Stimulated activated CD4-positive, alpha-beta T cell treated with anti-CD3 and anti-CD28 coated beads, Interleukin-1b, Interleukin-23, amount 100 ng/mL, for 24 hours (primary cell): Measurements from ENCODE around the gene FBLN2.
"Not testable (repeated sequence)": the region's sequence is repeated elsewhere in the genome, so short reads cannot be mapped to it uniquely, and the experiment has no call there.

ENCODE experiments used
- DNase-seq, 4 experiments: peaks; one replicate each; pipeline ENCODE4 v3.0.0-alpha.2; 2020; ENCODE audit warnings: low read depth in 4 of 4, low spot score in 1 of 4

Gene FBLN2

DNA sequence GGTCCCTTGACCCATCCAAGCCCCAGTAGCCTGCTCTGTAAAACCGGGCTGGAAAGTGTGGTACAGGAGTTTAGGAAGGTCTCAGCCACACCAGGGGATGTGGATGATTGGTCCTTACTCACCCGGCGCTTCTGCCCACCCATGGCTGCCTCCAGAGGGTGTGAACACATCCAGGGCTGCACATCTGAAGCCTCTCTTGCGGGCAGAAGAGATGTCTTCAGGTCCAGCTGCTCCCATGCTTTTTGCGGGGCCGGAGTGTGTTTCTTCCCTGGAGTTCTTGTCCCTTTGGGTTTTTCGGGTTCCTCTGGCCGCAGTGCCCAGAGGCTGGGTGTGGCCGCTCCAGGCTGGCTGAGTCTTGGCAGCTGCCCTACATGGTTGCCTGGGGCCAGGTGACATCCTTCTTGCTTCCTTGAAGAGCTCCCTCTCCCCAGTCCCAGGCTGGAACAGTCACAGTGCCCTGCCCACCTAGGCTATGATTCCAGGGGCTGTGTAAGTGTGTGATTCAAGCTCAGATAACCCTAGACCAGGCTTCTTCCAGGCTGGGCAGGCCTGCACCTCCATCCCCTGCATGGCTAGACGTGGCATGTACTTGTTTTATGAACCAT, 34.9 kb upstream of the FBLN2 start:
- DNase-seq: no peak

- DNase-seq: no peak
Observed at GRCh38 chr3:13514639-13515435, 34.1 kb upstream of the FBLN2 start.

DNA sequence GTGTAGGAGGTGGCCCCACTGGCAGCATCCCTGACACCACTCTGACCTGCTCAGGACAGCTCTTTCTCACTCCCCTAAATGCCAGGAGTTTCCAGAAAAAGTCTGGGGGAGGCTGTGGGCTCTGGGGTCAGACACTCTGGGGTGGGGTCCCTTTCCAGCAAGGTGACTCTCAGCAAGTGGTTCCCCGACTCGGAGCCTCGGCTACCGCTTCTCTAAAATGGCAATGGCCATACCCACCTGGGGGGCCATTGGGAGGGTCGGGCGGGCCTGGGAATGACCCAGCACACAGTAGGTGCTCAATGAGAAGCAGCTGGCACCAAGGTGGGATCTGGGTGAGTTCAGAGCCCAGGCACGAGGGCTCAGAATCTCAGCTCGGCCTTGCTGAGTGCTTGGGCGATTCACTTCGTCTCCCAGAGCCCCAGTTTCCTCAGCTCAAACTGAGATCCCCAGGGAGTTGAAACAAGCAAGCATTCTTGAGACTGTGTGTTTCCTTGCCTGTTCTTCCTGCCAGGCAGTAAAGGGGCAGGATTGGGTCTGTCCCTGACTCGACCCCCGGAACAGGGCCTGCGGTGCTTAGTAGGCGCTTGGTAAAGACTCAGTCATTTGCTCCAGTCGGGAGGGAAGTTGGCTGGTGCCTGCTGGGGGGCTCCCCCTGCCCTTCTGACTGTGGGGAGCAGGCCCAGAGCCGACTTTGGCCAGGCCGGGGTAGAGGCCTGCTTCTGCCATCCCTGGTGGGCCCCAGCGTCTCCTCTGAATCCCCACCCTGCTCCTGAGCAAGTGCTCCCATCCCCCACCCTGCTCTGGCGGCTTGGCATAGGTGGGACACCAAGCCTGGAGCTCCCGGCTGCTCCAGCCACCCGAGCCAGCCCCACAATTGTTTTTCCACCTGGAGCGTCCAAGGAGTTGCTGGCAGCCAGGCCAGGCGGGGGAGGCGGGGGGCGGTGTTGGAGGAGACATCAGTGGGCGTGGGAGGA, 32.9 kb upstream of the FBLN2 start:
- no peak for DNase-seq

GRCh38 chr3:13516760-13517135, 32.2 kb upstream of the FBLN2 start:
- no peak for DNase-seq

DNA sequence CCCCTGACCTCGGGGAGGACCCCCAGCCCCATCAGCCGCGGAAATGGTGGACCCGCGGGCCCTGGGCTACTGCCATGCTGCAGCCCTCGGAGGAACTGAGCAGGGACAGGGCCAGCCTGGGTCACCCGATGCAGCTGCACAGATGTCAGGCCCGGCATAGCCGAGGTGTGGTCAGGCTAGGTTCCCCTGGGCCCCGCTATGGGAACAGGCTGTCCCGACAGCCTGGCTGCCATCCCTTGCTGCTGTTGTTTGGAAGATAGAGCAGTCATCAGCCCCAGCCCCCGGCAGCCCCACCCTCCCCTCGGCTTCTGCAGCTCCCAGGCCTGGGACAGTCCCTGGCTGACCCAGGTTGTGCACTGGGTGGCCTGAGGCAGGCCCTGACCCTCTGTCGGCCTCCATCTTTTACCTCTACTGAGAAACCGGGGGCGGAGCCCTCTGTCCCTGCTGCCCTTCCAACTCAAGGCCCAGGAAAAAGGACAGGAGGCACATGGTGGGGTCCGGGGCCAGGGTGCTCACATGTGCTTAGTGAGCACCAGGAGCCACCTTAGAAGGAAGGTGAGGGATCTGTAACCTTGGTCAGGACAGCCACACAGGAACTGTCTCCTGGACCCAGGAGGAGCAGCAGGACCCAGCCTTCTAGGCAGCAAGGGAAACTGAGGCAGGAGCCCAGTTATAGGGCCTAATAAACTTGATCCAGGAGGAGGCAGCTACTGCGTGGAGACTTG, 31.5 kb upstream of the FBLN2 start:
- DNase-seq: no peak

DNA sequence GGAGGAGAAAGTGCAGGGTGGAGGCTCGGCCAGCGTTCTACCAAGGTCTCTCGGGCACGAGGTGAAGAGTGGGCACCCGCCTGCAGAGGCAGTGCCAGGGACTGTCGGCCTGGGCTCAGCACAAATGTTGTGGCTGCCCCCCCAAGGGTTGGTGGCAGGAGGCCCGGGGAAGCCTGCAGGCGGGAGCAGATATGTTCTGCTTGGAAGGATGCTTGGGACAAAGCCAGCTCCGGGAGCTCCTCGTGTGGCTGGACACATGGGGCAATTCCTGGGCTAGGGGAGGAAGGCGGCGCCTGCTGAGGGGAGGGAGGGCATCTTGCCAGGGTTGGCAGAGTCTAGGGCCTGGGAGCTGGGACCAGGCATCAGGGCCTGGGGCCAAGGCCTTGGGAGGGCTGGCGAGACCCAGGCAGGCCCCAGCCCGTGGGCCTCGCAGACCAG, 30.4 kb upstream of the FBLN2 start:
- no peak for DNase-seq

DNA sequence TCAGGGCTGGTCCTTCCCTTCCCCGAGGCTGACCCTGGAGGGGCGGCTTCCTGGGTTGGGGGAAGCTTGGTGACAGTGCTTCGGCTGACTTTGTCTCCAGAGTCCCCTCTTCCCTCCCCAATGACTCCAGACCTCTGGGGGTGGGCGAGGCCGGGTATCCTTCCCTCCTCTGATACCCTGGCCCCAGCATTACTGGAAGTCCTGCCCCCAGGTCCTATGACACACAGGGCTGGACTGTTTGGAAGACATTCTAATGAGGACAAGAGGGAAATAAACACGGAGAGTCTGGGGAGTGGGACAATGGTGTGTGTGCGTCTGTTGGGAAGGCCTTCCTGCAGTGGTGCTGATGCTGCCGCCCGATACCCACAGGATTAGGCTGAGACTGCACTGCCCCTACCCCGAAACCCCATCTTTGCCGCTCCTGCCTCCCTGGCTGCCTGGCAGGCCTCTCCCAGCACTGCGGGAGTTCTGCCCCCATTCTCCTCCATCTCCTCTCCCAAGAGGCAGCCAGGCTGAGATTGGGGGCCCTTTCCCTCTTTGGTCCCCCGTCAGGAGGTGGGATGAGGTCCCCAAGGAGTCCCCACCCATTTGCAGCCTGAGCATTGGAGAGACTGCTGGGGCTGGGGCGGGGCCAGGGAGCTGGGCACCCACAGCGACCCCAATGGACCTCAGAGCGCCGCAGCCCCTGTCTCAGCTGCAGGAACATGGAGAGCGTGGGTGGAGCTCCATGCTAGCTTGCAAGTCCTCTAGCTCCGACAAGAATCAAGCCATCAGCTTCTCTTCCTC, 29.7 kb upstream of the FBLN2 start:
- DNase-seq: no peak

GRCh38 chr3:13520326-13520880, 28.5 kb upstream of the FBLN2 start:
- DNase-seq: no peak

GRCh38 chr3:13521309-13521708, 27.6 kb upstream of the FBLN2 start:
- DNase-seq: no peak

DNA sequence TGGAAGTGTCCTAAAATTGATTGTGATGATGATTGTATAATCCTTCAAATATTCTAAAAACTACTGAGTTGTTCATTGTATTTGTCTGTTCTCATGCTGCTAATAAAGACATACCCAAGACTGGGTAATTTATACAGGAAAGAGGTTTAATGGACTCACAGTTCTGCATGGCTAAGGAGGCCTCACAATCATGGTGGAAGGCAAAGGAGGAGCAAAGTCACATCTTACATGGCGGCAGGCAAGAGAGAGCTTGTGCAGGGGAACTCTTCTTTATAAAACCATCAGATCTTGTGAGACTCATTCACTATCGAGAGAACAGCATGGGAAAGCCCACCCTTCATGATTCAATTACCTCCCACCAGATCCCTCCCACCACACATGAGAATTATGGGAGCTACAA, 27.2 kb upstream of the FBLN2 start:
- not testable (repeated sequence) for DNase-seq

DNA sequence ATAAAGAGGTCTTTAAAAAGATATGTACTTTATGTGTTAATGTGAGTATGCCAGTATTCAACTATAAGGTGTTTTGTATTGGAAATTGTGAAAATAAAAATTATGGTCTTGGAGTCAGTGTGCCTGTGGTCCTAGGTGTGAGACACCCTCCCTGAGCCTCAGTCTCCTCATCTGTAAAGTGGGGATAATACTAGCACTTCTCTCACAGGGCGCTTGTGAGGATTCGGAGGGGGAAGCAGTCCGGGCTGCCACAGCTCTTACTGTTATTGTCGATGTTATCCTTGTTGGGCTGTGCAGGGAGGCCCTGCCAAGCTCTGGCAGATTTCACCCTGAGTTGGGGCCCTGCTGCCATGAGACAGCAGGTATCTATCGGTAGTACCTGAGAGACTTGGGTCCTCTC, 26.7 kb upstream of the FBLN2 start:
- DNase-seq: no peak

- no peak for DNase-seq
Observed at GRCh38 chr3:13524979-13525669, 23.8 kb upstream of the FBLN2 start.

- DNase-seq: no peak
Observed at GRCh38 chr3:13525827-13526625, 22.9 kb upstream of the FBLN2 start.

DNA sequence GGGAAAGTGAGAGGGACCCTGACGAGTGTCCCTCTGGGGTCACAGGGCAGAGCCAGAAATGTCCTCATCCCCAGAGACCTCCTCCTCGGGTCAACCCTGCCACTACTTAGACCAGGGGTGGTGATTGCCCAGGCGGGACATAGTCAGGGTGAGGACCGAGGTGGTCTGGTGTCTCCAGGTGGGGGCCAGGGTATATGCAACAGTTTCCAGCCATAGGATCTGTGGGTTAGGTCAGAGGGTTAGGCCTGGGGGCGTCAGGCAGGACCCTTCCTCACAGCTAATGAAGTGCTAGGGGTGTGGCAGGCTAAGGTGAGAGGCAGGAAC, 22.3 kb upstream of the FBLN2 start:
- no peak for DNase-seq

DNA sequence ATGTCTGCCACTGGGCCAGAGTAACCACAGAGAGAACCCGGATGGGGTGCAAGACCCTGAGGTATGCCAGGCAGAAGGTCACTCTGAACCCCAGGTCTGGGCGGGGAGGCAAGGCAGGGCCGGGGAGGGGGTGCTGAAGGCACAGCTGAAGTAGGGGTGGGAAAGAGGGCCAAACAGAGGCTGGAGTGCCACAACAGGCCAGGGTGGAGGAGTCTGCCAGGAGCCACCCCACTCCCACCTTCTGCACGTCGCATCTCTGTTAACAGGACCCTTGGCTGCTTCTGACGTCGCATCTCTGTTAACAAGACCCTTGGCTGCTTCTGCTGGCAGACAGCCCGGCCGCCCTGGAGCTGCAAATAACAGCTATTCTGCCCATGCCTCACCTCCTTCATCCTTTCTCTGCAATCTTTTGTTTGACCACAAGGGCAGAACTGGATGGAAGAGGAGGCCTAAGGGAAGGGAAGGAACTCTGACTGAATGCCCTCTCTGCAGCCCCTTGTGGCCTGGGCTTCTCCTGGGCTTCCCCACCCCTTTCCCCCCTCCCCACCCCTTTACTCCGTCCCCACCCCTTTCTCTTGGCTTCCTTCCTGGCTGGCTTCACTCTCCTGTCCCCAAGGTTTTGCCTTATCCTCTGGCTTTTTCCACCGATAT, 20.6 kb upstream of the FBLN2 start:
- DNase-seq: no peak

- DNase-seq: no peak
Observed at GRCh38 chr3:13529196-13530112, 19.5 kb upstream of the FBLN2 start.
